Peyer's patch (tissue), 4 donors: Measurements from ENCODE around the gene PSMD9.

Source experiments
- CTCF ChIP-seq, 6 experiments: fragments of 450-650 bp in 4 of 6; fragments of 200-600 bp in 2 of 6; sonication (generic) in 1 of 6; IDR thresholded peaks; one replicate each; pipeline ENCODE4 v1.5.1; 2017 to 2019; ENCODE audit warnings: antibody characterized with exemption in 6 of 6, mild to moderate bottlenecking in 3 of 6, moderate library complexity in 1 of 6
- POLR2A ChIP-seq, 2 donors: fragments of 450-650 bp; IDR thresholded peaks; one replicate each; pipeline ENCODE4 v1.5.1; 2017; ENCODE audit warnings: antibody characterized with exemption in 2 of 2, mild to moderate bottlenecking in 2 of 2, moderate library complexity in 2 of 2

DNA sequence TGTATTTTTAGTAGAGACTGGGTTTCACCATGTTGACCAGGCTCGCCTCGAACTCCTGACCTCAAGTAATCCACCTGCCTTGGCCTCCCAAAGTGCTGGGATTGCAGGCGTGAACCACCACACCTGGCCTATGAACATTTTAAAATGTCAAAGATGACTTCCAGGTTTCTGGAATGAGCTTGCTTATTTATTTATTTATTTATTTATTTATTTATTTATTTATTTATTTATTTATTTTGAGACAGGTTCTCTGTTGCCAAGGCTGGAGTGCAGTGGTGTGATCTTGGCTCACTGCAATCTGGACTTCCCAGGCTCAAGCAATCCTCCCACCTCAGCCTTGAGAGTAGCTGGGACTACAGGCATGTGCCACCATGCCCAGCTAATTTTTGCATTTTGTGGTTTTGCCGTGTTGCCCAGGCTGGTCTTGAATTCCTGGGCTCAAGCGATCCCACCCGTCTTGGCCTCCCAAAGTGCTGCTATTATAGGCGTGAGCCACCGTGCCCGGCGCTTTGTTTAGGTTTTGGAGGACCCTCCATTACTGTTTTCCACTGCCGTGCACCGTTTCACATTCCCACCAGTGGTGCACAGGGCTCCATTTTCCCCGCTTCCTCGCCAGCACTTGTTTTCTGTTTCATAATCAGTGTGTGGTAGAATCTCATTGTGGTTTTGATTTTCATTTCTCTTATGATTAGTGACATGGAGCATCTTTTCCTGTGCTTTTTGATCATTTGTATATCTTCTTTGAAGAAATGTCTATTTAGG is 23.4 kb downstream of the PSMD9 start:
- TF ChIP-seq POLR2A (IDR thresholded peaks at IDR 0.05) (no peak), CTCF (IDR thresholded peaks at IDR 0.05) (no peak)
